Panc1 (cell line): ENCODE data around the gene CD40LG. TPM values are rescaled to one million over a fixed set of nuclear protein-coding genes. Genes with fewer than 3 reads are reported as not detected.

ENCODE experiments used
- ATAC-seq: fragments of 200-7000 bp; cut with Tn5 transposase; 2 replicates; pipeline ENCODE4 v1.9.1; 2020; ENCODE audit warnings: mild to moderate bottlenecking, moderate library complexity
- BruUV-seq: library from RNA; stranded (reverse); fragments of 400-500 nt; replicated peaks from 2 replicates; lab custom pipeline; 2021; lab: Mats Ljungman, UMichigan
- CTCF ChIA-PET: fragments of 300-600 bp; sonication (Branson Sonifier 250); formaldehyde crosslinking; loops from one replicate; lab custom pipeline; 2022; ENCODE audit warnings: antibody characterized with exemption; lab: Charles Lee
- POLR2A ChIA-PET: fragments of 300-600 bp; sonication (Branson Sonifier 250); formaldehyde crosslinking; loops from one replicate; lab custom pipeline; 2022; ENCODE audit warnings: antibody characterized with exemption; lab: Charles Lee
- DNase-seq: peaks from one replicate; pipeline ENCODE4 v3.0.0-alpha.2; 2010; ENCODE audit warnings: low read depth, low spot score
- H3K27ac ChIP-seq: 2 replicates; pipeline ENCODE4 v1.5.1; 2011; ENCODE audit warnings: mild to moderate bottlenecking, low read length, inconsistent platforms
- H3K27me3 ChIP-seq: fragments of 200-500 bp; sonication (Bioruptor generic); 2 replicates; pipeline ENCODE4 v1.6.0; 2014; ENCODE audit warnings: low read length, inconsistent platforms; ENCODE audit not compliant: control insufficient read depth, insufficient read depth
- H3K36me3 ChIP-seq: fragments of 200-500 bp; sonication (Bioruptor generic); 2 replicates; pipeline ENCODE4 v1.5.1; 2014; ENCODE audit warnings: inconsistent platforms, mild to moderate bottlenecking, low read length, moderate library complexity; ENCODE audit not compliant: control insufficient read depth, insufficient read depth
- H3K4me1 ChIP-seq: 2 replicates; pipeline ENCODE4 v1.5.1; 2011; ENCODE audit warnings: inconsistent platforms, mild to moderate bottlenecking, low read length, moderate library complexity; ENCODE audit not compliant: control insufficient read depth, insufficient read depth
- H3K4me3 ChIP-seq, 2 experiments: 2 replicates each; pipeline ENCODE4 v1.5.1; 2011 to 2012; ENCODE audit warnings: low read depth in 2 of 2, low read length in 2 of 2, mild to moderate bottlenecking in 2 of 2, inconsistent platforms in 1 of 2, moderate library complexity in 1 of 2
- H3K9me3 ChIP-seq: fragments of 200-500 bp; sonication (Bioruptor generic); 2 replicates; pipeline ENCODE4 v1.5.1; 2014; ENCODE audit warnings: low read depth, mild to moderate bottlenecking, inconsistent platforms, low read length, moderate library complexity; ENCODE audit not compliant: control insufficient read depth, insufficient read depth
- CTCF ChIP-seq: fragments of 450-650 bp; IDR thresholded peaks from 2 replicates; pipeline ENCODE4 v1.5.1; 2017; ENCODE audit warnings: mild to moderate bottlenecking
- POLR2AphosphoS5 ChIP-seq: IDR thresholded peaks from 2 replicates; pipeline ENCODE4 v1.6.1; 2012; ENCODE audit warnings: mild to moderate bottlenecking, low read depth, low read length, moderate library complexity
- REST ChIP-seq, 2 experiments: IDR thresholded peaks; 2 replicates each; pipeline ENCODE4 v1.6.1; 2011 to 2012; ENCODE audit warnings: low read depth in 2 of 2, control low read depth in 1 of 2, low read length in 1 of 2, mild to moderate bottlenecking in 1 of 2, moderate library complexity in 1 of 2; ENCODE audit not compliant: insufficient read depth in 1 of 2
- SIN3A ChIP-seq: IDR thresholded peaks from 2 replicates; pipeline ENCODE4 v1.6.1; 2012; ENCODE audit warnings: low read depth, mild to moderate bottlenecking, low read length, moderate library complexity, borderline replicate concordance; ENCODE audit not compliant: insufficient read depth
- TCF7L2 ChIP-seq: IDR thresholded peaks from 2 replicates; pipeline ENCODE4 v1.6.1; 2011; ENCODE audit warnings: mild to moderate bottlenecking, low read depth, low read length, inconsistent platforms
- in situ Hi-C: cut with HindIII; loops from 2 replicates; pipeline ENCODE4 v1.10.0; 2016; ENCODE audit warnings: low sequenced_read_pairs, low pct_unique_long_range_greater_than_20kb
- intact Hi-C: fragments of 100-400 bp; cut with micrococcal nuclease; formaldehyde crosslinking; loops from one replicate; pipeline ENCODE4 v1.10.0; 2022; ENCODE audit not compliant: unreplicated experiment
- total RNA-seq: library from RNA; stranded (reverse); gene quantifications from one replicate; pipeline ENCODE4 v1.2.1, GENCODE V29; 2021; ENCODE audit not compliant: unreplicated experiment

The CD40LG gene
- total RNA-seq, 1 experiment from 2014 or later: not detected

- ATAC-seq: no peak
- Histone ChIP-seq H3K27me3 (no peaks in the 10 kb centered on the region), H3K9me3 (no peaks in the 10 kb centered on the region), H3K4me3 (no peak overlapping the region), H3K4me1 (no peaks in the 10 kb centered on the region), H3K36me3 (no peaks in the 10 kb centered on the region), H3K27ac (no peak overlapping the region)
- BruUV-seq: no TSS peak
- CTCF ChIA-PET: no interaction called here
- POLR2A ChIA-PET: no interaction called here
- TF ChIP-seq REST (IDR thresholded peaks at IDR 0.05; ENCODE audit: insufficient read depth in 1 of 2, low read depth in 2 of 2, low read length in 1 of 2) (no peak), SIN3A (no peak), CTCF (no peak), TCF7L2 (no peak), POLR2AphosphoS5 (no peak)
- intact Hi-C loops: no loop called here
- in situ Hi-C loops: no loop called here
- no peak for DNase-seq
These were observed 31.6 kb downstream of the CD40LG start for GRCh38 chrX:136679531-136679930.

GRCh38 chrX:136684120-136684519 lies 36.2 kb downstream of the CD40LG start:
- H3K4me1 ChIP-seq: no peaks in the 10 kb centered on the region
- H3K4me3 ChIP-seq: no peak overlapping the region
- ATAC-seq (no peak), DNase-seq (no peak)
- no peaks in the 10 kb centered on the region for H3K36me3 ChIP-seq
- H3K9me3 ChIP-seq: no peaks in the 10 kb centered on the region
- no peaks in the 10 kb centered on the region for H3K27me3 ChIP-seq
- in situ Hi-C loops (no loop called here), intact Hi-C loops (no loop called here)
- ChIA-PET POLR2A (no interaction called here), CTCF (no interaction called here)
- no TSS peak for BruUV-seq
- no peak for TF ChIP-seq POLR2AphosphoS5
- no peak for TF ChIP-seq REST (IDR thresholded peaks at IDR 0.05; ENCODE audit: insufficient read depth in 1 of 2, low read depth in 2 of 2, low read length in 1 of 2)
- TF ChIP-seq CTCF: no peak
- TF ChIP-seq SIN3A: no peak
- TF ChIP-seq TCF7L2: no peak
- no peak overlapping the region for H3K27ac ChIP-seq
